OCI-M1 (cell line): ENCODE results near the gene GSG1L.

Experiments used
- DNase-seq: peaks from one replicate; lab custom pipeline; 2025; lab: John Stamatoyannopoulos, UW

GSG1L gene

GRCh38 chr16:28013878-28014277, 49.6 kb downstream of the GSG1L start:
- DNase-seq = no peak

GRCh38 chr16:28013392-28013791, 50.1 kb downstream of the GSG1L start:
- no peak for DNase-seq

- no peak for DNase-seq
Measured at GRCh38 chr16:28011971-28012445, 51.5 kb downstream of the GSG1L start.

GRCh38 chr16:28011223-28011622, 52.3 kb downstream of the GSG1L start:
- no peak for DNase-seq

GRCh38 chr16:28010671-28011070, 52.8 kb downstream of the GSG1L start:
- no peak for DNase-seq

GRCh38 chr16:28009586-28010373, 53.7 kb downstream of the GSG1L start:
- no peak for DNase-seq

DNA sequence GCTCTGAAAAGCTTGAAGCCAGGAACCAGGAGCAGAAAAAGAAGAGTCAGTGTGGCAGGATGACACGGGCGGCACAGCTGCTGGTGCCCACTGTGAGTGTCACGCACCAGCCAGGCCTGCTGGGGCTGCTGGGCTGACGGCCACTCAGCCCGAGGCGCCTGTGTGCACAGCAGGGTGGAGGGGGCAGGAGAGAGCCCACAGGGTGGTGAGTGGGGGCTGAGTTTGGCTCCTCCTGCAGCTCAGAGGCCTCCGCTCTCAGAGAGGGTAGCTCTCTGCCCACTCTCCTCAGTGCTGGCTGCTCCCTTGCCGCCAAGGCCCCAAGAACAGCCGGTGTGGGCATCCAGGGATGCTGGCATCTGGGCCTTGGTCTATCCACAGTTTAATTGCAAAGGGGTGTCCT, 59.6 kb downstream of the GSG1L start:
- no peak for DNase-seq

- no peak for DNase-seq
Measured at GRCh38 chr16:28003021-28003865, 60.3 kb downstream of the GSG1L start.

- DNase-seq = no peak
Measured at GRCh38 chr16:28001642-28002041, 61.9 kb downstream of the GSG1L start.

GRCh38 chr16:28001184-28001583, 62.3 kb downstream of the GSG1L start:
- peak; percentile 62 for DNase-seq

DNA sequence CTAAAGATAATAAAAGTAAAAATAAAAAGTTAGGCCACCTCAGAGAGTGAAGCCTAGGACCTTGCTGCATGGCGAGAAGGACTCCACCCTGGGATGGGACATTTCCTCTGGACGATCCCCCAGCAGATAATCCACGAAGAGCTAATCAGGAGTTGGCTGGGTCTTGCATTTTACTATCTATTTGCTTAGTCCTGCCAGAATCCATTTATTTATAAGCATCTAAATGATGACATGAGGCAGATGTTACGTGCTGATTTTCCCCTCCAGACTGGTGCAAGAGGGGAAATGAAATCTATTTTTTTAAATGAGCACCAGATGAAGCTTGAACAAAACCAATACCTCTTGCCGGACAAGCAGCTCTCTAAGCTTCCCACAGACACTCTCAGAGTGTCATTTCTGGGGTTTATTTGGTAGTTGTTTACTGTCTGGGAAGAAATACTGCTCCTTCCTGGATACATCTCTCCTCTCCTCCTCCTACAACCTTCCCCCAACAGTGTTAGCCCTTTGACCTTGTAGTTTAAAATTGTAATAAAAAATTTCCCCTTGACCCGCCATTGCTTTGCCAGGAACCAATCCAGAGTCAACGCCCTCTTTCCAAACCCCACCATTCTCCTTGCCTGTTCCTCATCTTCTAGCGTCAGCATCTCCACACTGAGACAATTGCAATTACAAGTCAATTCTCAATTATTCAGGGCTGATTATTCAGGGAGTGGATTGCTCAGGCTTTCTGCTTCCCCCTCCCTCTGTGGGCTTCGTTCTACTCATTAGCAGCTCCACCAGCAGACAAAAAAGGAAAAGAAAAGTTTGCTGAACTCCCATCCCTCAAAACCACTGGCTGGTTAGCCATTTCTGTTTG, 63.0 kb downstream of the GSG1L start:
- DNase-seq = no peak

- peak; percentile 14 for DNase-seq
Measured at GRCh38 chr16:27999687-28000086, 63.8 kb downstream of the GSG1L start.

GRCh38 chr16:27995378-27995777, 68.1 kb downstream of the GSG1L start:
- peak; percentile 84 for DNase-seq

GRCh38 chr16:27994686-27995085, 68.8 kb downstream of the GSG1L start:
- DNase-seq = no peak

DNA sequence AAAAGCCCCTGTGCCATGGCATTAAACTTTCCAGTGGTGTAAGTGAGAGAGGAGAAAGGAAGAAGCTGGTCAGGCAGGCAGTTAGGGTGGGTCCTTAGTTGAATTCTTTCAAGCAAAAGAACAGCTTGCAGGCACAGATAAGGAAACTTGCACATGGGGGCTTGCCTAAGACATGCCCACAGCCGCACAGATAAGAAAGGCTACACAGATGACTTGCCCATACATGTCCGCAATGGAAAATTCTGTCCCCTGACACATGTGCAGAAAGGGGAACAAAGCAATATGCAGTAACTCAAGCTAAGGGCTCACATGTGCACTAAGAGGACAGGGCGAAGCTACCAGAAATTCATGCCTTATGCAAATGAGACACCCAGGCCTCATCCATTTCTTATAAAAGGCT, 69.9 kb downstream of the GSG1L start:
- DNase-seq = peak; percentile 89

DNA sequence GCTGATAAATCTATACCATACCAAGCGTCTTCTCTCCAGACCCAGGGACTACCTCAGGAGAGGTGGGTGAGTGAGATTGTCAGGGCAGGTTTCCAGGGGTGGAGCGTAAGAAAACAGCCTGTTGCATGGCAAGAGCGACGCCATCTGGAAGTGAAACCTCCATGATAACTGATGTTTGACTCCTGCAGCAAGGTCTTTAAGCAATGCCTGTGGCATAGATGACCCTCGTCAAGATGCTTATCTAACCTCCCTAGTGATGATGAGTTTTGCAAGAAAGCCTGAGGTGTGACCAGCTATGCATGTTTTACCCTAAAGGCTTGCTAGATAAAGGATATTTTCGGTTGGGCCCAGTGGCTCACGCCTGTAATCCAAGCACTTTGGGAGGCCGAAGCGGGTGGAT, 71.6 kb downstream of the GSG1L start:
- DNase-seq = no peak

DNA sequence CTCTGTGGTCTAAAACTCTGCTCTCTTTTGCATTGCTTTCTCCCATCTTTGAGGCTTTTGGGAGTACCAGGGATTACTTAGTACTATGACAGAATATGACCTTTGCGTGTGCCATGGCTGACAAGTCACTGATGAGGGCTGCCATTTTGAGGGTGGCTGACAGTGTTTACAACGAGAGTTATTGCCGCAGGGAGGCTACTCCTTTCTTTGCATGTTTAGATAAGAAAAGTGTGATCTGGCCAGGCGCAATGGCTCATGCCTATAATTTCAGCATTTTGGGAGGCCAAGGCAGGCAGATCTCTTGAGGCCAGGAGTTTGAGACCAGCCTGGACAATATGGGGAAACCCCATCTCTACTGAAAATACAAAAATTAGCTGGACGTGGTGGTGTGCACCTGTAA, 77.5 kb downstream of the GSG1L start:
- DNase-seq = no peak

DNA sequence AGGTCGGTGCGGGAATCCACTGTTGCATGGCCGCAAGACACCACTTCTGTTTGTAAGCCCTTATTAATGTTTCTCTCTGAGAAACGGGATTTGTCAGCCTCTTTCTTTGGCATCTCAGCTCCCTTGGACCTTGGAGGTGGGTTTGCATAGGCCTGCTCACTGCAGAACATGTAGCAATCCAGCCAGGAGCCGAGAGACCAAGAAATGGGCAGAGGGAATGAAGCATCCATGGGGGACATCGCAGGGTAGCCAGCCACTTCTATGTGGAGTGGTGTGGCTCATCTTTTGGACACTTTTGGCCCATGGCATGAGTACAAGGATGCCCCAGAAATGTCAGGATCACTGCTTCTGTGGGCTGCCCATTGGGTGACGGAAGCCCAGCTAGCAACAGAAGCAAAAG, 79.4 kb downstream of the GSG1L start:
- no peak for DNase-seq

GRCh38 chr16:27983244-27983643, 80.3 kb downstream of the GSG1L start:
- no peak for DNase-seq

- no peak for DNase-seq
Measured at GRCh38 chr16:27982184-27982583, 81.3 kb downstream of the GSG1L start.

GRCh38 chr16:27980919-27981700, 82.4 kb downstream of the GSG1L start:
- no peak for DNase-seq
